ENCODE data around the gene FAM228A.

DNA sequence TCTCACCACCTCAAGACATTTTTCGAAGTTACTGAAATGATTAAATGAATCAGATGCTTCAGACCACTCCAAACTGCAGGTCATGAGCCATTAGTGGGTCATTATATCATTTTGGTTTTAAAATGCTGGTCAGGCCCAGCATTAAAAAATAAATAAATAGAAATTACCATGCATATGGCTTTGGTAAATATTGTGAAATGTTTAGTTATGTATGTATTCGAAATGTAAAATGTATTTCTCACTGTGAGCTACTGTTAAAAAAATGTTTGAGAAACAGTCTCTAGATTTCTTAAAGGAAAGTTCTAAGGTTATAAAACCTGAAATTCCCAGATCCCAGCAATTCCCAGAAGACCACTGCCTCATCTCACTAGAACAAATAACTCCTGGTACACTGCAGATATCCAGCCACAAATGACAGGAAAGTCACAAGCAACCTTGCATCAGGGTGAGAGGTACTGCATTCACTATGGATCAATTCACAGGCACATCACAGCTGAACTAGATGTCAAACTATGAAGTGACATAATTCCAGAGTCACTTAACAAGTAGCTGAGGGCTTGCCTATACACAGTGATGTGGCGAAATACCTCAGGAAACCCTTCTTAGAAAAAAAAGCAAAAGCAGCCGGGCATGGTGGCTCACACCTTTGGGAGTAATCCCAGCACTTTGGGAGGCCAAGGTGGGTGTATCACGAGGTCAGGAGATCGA lies 46.6 kb downstream of the FAM228A start:
- TF ChIP-seq POLR2A (IDR thresholded peaks at IDR 0.05; ENCODE audit: low read depth, low read length): no peak
- TF ChIP-seq, protein P1, sequence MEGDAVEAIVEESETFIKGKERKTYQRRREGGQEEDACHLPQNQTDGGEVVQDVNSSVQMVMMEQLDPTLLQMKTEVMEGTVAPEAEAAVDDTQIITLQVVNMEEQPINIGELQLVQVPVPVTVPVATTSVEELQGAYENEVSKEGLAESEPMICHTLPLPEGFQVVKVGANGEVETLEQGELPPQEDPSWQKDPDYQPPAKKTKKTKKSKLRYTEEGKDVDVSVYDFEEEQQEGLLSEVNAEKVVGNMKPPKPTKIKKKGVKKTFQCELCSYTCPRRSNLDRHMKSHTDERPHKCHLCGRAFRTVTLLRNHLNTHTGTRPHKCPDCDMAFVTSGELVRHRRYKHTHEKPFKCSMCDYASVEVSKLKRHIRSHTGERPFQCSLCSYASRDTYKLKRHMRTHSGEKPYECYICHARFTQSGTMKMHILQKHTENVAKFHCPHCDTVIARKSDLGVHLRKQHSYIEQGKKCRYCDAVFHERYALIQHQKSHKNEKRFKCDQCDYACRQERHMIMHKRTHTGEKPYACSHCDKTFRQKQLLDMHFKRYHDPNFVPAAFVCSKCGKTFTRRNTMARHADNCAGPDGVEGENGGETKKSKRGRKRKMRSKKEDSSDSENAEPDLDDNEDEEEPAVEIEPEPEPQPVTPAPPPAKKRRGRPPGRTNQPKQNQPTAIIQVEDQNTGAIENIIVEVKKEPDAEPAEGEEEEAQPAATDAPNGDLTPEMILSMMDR (IDR thresholded peaks at IDR 0.05; ENCODE audit: extremely low read depth in 1 of 2, insufficient read depth in 1 of 2, low read depth in 1 of 2, low read length in 2 of 2): no peak
- TF ChIP-seq POLR2AphosphoS5 (IDR thresholded peaks at IDR 0.05; ENCODE audit: insufficient read depth, low read depth, low read length): no peak
